ENCODE results near the gene ACVR1. TPM values are rescaled to one million over a fixed set of nuclear protein-coding genes. Genes with fewer than 3 reads are reported as not detected.

ACVR1 gene
- total RNA-seq, 1 experiment from 2014 or later = 17.1 TPM

DNA sequence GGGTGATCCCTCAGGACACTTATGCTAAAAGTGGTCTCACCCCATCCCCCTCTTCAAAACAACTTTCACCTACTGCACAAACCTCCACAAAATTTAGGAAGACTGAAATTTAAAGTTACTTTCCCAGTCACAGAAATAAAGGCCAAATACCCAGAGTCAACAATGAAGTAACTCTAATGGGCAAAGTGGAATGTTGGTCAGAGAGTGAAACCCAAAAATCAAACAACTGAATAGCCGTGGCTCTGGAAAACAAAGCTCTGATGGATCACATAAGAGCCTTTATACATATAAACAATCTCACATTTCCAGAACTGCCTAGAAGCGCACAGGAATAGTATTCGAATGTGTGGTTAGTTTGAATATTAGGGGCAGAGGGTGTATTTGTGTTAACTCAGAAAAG, 4.7 kb downstream of the ACVR1 start:
- TF ChIP-seq CTCF (conservative IDR thresholded peaks at IDR 0.05; ENCODE audit: low read depth, low read length) (no peak), EZH2 (IDR thresholded peaks at IDR 0.05; ENCODE audit: borderline replicate concordance, low read depth, low read length, poor library complexity, severe bottlenecking) (no peak)
- no TSS peak for BruUV-seq (replicated peaks)
- CTCF ChIA-PET = no interaction called here
- intact Hi-C loops (cut with micrococcal nuclease; ENCODE audit: unreplicated experiment) = no loop called here
- Histone ChIP-seq H3K27ac (ENCODE audit: low read depth, low read length, poor library complexity, severe bottlenecking) (no peak overlapping the region), H3K9me3 (ENCODE audit: low read depth, low read length, poor library complexity, severe bottlenecking) (no peaks in the 10 kb centered on the region), H3K4me3 (ENCODE audit: low read depth, low read length, poor library complexity, severe bottlenecking) (no peak overlapping the region), H3K4me1 (ENCODE audit: insufficient read depth, low read length, poor library complexity, severe bottlenecking) (no peaks in the 10 kb centered on the region), H3K27me3 (replicated peaks; ENCODE audit: insufficient read depth, low read depth, low read length, poor library complexity) (no peaks in the 10 kb centered on the region), H3K36me3 (ENCODE audit: insufficient read depth, low read length, poor library complexity, severe bottlenecking) (no peaks in the 10 kb centered on the region)
- no peak for DNase-seq (ENCODE audit: low spot score)
- POLR2A ChIA-PET (ENCODE audit: low non-redundant PET) = no interaction called here

DNA sequence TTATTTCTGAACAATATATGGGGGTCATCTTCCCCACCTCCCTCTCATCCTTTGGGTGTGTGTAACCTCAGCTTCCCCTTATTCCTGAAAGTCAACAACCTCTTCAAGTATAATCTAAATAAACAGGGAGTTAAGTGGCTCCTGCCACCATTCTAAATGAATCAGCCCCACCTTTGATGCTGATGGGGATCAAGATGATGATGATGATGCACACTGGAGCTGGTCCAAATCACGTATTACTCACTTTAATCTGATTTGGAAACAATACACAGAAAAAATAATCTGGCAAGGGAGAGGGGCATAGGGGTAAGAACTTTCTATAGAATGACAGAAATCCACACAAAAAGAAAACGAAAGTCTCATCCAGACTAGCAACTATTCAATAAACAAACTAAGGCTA, 7.1 kb downstream of the ACVR1 start:
- POLR2A ChIA-PET (ENCODE audit: low non-redundant PET) = no interaction called here
- intact Hi-C loops (cut with micrococcal nuclease; ENCODE audit: unreplicated experiment) = no loop called here
- DNase-seq (ENCODE audit: low spot score) = no peak
- Histone ChIP-seq H3K36me3 (ENCODE audit: insufficient read depth, low read length, poor library complexity, severe bottlenecking) (no peaks in the 10 kb centered on the region), H3K27ac (ENCODE audit: low read depth, low read length, poor library complexity, severe bottlenecking) (no peak overlapping the region), H3K9me3 (ENCODE audit: low read depth, low read length, poor library complexity, severe bottlenecking) (no peaks in the 10 kb centered on the region), H3K4me3 (ENCODE audit: low read depth, low read length, poor library complexity, severe bottlenecking) (no peak overlapping the region), H3K27me3 (replicated peaks; ENCODE audit: insufficient read depth, low read depth, low read length, poor library complexity) (no peaks in the 10 kb centered on the region), H3K4me1 (ENCODE audit: insufficient read depth, low read length, poor library complexity, severe bottlenecking) (no peaks in the 10 kb centered on the region)
- TF ChIP-seq CTCF (conservative IDR thresholded peaks at IDR 0.05; ENCODE audit: low read depth, low read length) = no peak
- TF ChIP-seq EZH2 (IDR thresholded peaks at IDR 0.05; ENCODE audit: borderline replicate concordance, low read depth, low read length, poor library complexity, severe bottlenecking) = no peak
- no TSS peak for BruUV-seq (replicated peaks)
- CTCF ChIA-PET = no interaction called here

GRCh38 chr2:157867703-157868102, 8.4 kb downstream of the ACVR1 start:
- ChIA-PET POLR2A (ENCODE audit: low non-redundant PET) (no interaction called here), CTCF (no interaction called here)
- no peaks in the 10 kb centered on the region for H3K36me3 ChIP-seq (ENCODE audit: insufficient read depth, low read length, poor library complexity, severe bottlenecking)

More at GRCh38 chr2:157867703-157868102, 8.4 kb downstream of the ACVR1 start:
- BruUV-seq (replicated peaks) = no TSS peak
- intact Hi-C loops (cut with micrococcal nuclease; ENCODE audit: unreplicated experiment) = no loop called here
- no peak overlapping the region for H3K27ac ChIP-seq (ENCODE audit: low read depth, low read length, poor library complexity, severe bottlenecking)
- no peaks in the 10 kb centered on the region for H3K27me3 ChIP-seq (replicated peaks; ENCODE audit: insufficient read depth, low read depth, low read length, poor library complexity)
- H3K9me3 ChIP-seq (ENCODE audit: low read depth, low read length, poor library complexity, severe bottlenecking) = no peaks in the 10 kb centered on the region
- no peak overlapping the region for H3K4me3 ChIP-seq (ENCODE audit: low read depth, low read length, poor library complexity, severe bottlenecking)
- no peaks in the 10 kb centered on the region for H3K4me1 ChIP-seq (ENCODE audit: insufficient read depth, low read length, poor library complexity, severe bottlenecking)
- no peak for TF ChIP-seq CTCF (conservative IDR thresholded peaks at IDR 0.05; ENCODE audit: low read depth, low read length)
- DNase-seq (ENCODE audit: low spot score) = no peak
